Stimulated activated naive CD4-positive, alpha-beta T cell treated with Interleukin-2 at 50 U/mL for 16 hours (primary cell): ENCODE measurements around the gene SDC3.

ENCODE experiments used
- DNase-seq: peaks from one replicate; lab custom pipeline; 2025; lab: John Stamatoyannopoulos, UW

The SDC3 gene

DNA sequence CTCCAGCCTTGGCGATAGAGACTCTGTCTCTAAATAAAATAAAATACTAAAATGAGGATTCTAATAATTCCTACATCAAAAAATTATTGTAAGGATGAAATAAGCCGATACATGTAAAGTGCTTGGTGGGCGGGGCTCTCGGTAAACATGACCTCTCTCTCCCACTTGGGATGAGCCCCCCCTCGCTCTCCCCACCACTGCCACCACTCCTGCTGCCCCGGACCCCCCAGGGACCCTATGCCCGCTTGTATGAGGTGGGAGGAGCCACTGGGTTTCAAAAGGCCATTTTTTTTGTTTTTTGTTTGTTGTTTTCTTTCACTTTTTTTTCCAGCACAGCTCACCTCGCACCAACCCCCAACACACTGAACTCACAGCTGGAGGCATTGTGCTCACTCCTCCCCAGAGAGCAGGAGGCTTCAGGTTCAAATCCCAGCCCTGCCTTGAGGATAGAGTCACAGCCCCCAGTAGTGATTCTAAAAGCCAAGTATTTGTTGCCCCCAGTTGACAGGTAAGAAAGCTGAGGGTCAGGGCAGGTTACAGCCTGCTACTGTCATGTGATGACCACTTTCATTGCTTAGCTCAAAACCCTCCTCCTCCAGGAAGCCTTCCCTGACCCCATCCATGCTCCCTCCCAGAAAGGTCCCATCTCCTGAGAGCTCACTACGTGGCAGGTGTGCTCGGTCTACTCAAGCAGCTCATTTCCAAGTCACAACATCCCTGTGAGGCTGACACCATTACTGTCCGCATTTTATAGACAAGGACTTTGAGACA lies 4.2 kb downstream of the SDC3 start:
- no peak for DNase-seq

- no peak for DNase-seq
Observed at GRCh38 chr1:30903343-30904034, 5.1 kb downstream of the SDC3 start.

- no peak for DNase-seq
Observed at GRCh38 chr1:30902593-30903290, 5.8 kb downstream of the SDC3 start.

- no peak for DNase-seq
Observed at GRCh38 chr1:30901798-30902581, 6.6 kb downstream of the SDC3 start.

- DNase-seq = no peak
Observed at GRCh38 chr1:30900931-30901560, 7.5 kb downstream of the SDC3 start.

- no peak for DNase-seq
Observed at GRCh38 chr1:30900486-30900885, 8.1 kb downstream of the SDC3 start.

DNA sequence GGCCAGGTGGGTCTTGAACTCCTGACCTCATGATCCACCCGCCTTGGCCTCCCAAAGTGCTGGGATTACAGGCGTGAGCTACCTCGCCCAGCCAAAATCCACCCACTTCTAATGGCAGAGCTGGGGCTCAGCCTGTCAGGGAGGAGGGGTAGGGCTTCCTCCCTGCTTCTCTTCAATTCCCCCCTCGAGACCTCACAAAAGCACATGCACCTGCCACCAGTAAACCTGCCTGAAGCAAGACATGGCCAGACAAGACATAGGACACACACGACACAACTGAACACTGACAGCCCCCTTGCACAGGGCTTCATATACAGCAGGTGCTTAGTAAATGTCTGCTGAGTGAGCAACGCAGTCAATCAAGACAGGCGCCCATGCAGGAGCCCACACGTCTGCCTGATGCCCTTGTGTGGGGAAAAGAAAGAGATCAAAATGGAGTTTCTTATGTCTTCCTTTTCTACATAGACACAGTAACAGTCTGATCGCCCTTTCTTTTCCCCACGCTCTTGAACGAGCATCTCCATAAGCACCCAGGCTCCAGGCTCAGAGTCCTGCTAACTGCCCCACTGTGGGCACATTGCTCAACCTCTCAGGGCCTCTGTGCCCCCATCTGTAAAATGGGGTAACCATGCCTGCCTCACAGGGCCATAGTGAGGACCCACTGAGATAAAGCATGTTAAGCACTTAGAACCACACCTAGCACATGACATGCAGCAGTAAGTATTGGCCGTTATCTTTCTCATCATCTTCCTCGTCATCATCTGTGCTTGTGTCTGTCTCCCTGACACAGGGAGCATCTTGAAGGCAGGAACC lies 8.8 kb downstream of the SDC3 start:
- DNase-seq = no peak

GRCh38 chr1:30898031-30898815 lies 10.3 kb downstream of the SDC3 start:
- no peak for DNase-seq

- no peak for DNase-seq
Observed at GRCh38 chr1:30896905-30897304, 11.7 kb downstream of the SDC3 start.

- no peak for DNase-seq
Observed at GRCh38 chr1:30895944-30896660, 12.5 kb downstream of the SDC3 start.

GRCh38 chr1:30895382-30895943 lies 13.1 kb downstream of the SDC3 start:
- DNase-seq = no peak

GRCh38 chr1:30894508-30894973 lies 14.0 kb downstream of the SDC3 start:
- DNase-seq = no peak

DNA sequence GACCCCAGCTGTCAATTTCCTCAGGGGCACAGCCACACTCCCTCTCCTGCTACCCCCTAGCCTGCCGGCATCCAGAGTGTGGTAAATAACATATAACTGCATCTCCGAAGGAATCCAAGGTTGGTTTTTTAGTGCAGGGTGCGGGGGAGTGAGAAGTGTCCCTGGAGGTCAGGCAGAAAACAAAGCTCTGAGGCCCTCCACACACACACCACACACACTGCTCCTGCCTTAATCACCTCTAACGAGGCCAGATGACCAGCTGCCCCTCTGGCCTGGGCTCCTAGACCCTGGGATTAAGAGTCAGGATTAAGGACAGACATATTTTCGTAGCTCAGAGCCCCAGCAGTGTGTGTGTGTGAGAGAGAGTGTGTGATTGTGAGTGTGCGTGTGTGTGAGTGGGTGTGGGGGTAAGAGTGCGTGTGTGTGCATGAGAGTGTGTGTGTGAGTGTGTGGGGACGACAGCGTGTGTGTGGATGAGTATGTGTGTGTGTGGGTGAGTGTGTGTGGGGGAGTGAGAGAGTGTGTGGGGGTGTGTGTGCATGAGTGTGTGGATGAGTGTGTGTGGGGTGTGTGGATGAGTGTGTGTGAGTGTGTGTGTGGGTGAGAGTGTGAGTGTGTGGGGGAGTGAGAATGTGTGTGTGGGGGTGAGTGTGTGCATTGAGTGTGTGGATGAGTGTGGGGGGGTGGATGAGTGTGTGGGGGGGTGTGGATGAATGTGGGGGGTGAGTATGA lies 14.6 kb downstream of the SDC3 start:
- DNase-seq = no peak

DNA sequence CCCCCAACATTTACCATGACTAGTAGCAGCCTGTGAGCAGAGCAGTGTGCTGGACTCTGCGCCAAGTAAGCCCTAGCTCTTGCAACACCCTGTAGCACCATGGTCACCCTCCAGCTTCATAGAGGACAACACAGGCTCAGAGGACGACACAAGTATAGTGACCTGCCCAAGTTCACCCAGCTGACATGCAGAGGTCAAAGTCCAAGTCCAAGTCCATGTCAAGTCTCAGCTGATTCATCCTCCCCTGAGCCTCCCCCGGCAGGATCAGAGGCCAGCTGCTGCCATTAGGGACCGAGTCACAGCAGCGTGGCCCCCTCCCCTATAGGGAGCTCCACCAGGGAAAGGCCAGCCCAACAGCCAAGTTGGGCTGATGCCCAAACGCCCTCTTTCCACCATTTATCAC lies 15.9 kb downstream of the SDC3 start:
- DNase-seq = no peak

DNA sequence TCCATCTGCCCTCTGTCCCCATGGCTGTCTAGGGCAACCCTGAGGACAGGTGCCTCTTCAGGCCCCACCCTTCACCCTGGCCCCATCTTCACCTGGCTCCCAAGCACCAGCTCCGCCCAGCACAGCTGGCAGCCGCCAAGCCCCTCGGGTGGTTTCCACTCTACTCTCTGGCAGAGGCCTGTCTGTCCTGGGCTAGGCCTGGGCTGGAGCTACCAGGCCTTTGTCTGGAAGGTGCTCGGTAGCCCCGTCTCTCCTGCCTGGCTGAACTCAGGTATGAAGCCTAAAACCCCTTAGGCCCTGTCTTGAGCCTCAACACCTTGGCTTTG lies 17.4 kb downstream of the SDC3 start:
- no peak for DNase-seq

- DNase-seq = no peak
Observed at GRCh38 chr1:30890502-30891226, 17.9 kb downstream of the SDC3 start.

DNA sequence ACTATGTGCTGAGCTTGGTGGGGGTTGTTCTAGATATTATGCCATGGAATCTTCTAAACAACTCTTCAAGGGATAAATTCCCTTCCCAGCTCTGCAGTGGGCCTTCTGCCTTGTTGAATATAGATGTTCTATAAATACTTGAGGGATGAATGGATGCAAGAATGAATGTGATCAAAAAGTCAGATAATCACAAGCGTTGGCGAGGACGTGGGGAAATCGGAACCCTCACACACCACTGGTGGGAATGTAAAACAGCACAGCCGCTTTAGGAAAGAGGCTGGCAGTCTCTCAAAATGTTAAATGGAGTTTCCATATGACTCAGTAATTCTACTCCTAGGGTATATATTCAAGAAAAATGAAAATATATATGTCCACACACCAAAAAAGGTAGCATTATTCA lies 19.0 kb downstream of the SDC3 start:
- no peak for DNase-seq

DNA sequence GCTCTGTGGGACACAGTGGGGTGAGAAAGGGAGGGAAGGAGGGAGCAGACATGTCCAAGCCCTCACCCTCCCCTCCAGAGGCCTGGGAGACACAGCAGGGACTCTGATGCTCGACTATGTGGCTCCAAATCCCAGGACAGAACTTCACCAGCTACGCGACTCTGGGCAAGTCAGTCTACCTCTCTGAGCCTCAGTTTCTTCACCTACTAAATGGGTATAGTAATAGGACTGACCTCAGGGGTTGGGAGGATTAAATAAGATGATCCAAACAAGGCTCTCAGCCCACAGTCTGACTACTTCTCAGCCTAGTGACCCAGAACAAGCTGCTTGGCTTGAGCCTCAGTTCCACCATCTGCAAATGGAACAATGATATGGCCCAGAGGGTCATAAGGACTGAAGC lies 19.6 kb downstream of the SDC3 start:
- DNase-seq = no peak
